GM18498 (cell line): ENCODE results near the gene LPO.

ENCODE experiments used
- ATAC-seq: cut with Tn5 transposase; IDR thresholded peaks from one replicate; pipeline ENCODE4 v1.9.1; 2021; ENCODE audit warnings: mild to moderate bottlenecking, moderate library complexity; ENCODE audit not compliant: unreplicated experiment

Gene LPO

DNA sequence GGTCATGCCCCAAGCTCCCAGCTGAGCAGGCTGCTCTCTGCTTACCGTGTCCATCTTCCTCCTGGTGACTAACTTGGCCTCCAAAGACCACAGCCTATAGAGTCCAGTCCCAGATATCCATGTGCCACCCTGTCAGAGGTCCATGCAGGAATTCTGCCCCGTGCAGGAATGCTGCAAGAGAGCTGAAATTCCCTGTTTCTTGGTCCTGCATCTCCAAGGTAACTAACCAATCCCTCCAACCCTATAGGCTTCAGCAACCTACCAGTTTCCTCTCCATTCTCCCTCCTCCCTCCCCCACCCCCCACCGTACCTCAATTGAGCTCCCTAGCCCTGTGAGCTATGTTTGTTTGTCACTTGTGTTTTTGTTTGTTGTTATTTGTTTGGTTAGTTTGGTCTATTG lies 9.7 kb upstream of the LPO start:
- no peak for ATAC-seq

DNA sequence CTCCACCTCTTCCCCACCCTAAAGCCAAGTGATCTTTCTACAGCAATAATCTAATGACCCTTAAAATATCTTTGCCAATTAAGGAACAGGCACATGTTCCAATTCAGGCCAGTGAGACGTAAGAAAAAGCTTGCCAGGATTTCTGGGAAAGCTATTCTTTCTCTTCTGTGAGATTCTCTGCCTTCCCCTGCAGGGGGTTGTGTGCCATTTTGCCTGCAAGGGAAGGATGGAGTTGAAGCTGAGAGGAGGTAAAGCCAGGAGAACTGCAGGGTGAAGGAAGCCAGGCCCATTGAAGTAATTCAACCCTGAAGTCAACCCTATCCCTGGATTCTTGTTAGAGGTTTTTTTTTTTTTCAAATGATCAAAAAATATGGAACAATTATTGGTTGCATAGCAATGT lies 9.0 kb upstream of the LPO start:
- no peak for ATAC-seq

DNA sequence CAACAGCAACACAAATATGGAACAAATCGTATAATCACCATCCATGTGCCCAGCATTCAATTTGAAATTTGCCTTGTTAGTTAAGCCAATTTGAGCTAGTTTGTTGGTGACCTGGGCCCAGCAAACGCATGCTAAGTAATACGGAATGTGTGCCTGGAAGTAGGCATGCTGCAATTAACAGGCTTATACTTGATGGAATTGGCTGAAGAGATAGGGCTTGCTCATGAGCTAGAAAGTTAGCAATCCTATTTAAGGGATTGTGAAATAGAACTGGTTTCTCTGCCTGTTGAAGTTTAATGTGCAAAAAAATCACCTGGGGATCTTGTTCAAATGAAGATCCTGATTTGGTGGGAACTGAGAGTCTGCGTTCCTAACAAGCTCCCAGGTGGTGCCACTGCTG lies 8.5 kb upstream of the LPO start:
- ATAC-seq: no peak

DNA sequence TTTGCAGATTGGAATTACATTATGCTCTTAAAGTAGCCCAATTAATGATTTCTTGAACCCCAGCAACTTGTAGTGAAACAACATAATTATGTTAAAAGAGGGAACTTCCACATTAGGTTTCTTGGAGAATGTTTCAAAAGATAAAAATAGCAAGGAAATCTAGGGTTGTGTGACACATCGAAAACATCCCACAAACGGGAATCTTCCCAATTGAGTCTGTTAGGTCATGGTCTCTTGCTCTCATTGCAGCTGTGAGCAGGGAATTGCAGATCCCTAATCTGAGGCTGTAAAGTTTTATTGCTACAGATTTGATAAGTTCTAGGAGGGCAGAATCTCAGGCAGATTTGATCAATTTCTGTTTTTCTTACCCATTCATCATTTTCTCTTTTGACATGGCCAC lies 6.7 kb upstream of the LPO start:
- no peak for ATAC-seq

DNA sequence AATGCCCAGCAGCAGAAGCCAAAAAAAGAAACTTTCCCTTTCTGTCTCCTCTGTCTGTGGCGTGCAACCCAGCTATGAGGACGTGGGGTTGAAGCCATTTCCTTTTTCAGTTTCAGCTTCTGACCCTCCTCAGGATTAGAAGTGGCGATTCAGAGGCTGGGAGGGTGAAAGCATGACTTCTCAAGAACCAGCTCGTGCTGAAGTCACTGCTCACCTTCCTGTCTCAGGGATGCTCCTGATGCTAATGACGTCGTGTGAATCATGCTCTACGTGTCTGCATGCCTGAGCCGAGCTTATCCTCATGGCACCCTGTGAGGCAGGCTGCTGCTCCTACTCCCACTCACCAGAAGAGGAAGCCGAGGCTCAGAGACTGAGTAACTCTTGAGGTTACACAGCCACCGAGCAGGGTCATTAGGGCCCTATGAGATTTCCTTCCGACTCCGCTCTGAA lies 5.7 kb upstream of the LPO start:
- ATAC-seq: peak; percentile 84

DNA sequence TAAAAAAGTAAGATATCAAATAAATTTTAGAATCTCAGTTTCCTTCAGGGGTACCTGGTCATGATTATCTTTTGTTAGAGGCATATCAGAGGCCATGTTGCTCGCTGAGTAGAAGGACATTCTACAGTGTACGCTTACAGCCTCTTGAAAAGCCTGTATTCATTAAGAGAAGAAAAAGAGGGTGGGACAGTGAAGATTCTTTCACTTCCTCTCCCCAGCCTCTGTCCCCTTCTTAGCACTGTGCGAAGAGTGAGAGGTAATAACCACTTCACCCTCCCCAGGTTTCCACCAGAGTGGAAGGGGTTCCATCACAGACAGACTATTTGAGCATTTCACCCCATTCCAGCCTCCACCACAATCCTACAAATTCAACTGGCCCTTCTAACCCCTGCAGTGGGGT lies 4.8 kb upstream of the LPO start:
- peak; percentile 66 for ATAC-seq

DNA sequence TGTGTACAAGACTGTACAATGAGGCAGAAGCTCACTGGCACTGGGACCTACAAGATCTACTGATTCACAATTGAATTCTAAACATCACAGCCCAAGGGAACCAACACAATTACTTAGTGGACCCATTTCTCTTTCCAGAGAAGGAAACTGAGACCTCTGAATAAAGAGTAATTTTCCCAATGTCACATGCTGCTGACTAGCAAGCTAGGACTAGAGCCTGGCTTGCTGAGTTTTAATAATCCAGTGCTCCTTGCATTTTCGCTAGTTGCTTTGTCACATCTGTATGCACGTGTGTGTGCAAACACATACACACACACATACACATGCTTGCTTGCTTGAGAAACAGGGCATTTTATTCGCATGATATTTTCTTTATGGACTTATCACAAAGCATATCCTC lies 3.9 kb upstream of the LPO start:
- ATAC-seq: no peak

DNA sequence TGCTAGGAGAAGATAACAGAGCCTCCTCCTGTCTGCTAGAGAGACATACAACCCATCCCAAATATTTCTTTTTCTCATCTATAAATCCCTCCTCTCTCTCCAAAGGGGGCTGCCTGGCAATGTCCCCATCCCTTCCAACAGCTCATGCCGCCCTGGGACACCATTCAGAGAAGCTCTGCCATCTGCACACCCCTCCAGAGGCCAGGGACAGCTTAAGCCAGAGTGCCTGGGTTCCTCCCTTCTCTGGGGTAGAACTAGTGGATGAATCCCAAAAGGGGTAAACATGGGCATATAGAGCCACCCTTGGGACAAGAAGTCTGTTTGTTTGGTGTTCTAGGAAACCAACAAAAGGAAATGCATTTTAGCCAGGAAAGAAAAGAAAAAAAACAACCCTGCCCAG lies 2.6 kb upstream of the LPO start:
- no peak for ATAC-seq

DNA sequence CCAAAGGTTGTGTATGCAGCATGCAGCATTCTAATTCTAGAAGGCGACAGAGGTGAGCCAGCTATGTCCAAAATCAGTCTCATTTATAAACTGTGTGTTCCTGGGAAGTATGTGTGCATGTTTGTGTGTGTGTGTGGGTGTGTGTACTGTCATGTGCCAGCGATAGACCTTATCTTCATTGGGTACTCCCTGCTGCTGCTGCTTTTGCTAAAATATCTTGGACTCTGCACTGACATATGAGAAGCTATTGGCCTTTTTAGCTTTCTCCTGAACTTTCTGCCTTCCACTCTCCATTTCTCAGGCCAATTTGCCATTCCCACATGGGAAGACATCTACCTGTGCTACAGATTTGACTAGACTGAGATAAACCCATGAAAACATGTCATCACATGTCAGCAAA lies 2.0 kb upstream of the LPO start:
- no peak for ATAC-seq

DNA sequence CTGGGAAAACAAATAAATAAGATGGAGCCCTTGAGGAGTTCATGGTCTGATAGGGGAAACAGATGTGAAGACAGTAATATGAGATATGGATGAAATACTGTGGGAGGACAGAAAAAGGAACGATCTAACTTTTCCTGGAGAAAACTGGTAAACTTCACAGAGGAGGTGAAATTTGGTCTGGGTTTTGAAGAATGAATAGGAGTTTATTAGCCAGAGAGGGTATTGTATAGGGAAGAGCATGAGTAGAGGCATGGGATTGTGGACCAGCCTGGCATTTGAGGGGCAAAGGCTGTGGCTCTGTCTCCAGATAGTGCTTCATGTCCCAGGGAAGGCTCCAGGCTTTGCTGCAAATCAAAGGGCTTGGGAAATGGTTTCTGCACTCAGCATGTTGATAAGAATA lies 1.6 kb downstream of the LPO start:
- ATAC-seq: no peak

DNA sequence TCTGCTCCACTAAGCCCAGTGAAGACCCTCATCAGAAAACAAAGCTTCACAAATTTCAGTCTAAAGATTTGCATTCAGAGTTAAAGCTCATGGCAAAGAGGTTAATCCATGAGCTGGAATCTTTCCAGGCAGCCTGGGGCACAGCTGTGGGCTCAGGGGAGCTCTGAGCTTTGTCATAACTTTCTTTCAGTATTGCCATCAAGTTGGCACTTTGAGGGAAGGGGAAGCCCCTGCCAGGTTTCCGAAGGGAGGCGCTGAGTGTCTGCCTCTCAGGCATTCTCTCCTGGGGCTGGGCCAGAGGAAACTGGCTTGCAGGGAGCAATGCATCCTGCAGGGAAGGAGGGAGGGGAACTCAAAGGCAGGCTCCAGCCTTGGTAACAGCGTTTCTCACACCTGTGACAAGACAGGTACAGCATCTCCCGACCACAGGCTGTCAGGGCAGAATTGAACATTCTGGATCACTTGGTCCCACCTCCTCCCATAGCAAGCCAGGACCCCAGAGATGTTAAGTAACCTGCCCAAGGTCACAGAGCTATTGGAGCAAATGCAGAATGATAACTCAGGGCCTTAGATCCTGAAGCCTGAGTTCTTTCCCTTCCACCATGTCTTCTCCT lies 3.9 kb downstream of the LPO start:
- ATAC-seq: no peak

DNA sequence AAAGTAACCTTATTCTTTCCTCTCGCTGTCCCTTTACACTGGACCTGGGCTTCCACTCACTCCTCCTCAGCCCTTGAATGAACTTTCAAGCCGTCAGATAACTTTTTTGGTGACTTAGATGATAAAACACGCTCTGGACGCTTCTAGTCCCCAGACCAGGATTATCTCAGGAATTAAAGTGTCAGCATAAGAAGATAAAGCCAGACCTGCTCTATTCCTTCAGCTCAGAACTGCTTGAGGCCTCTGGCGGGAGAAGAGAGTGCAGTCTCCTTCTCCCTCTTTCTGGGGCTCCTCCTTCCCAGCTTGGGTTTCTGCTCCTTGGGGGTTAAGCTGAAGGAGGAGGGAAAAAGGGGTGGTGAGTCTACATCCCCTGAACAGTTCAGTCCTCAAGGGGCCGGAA lies 6.6 kb downstream of the LPO start:
- ATAC-seq: no peak

DNA sequence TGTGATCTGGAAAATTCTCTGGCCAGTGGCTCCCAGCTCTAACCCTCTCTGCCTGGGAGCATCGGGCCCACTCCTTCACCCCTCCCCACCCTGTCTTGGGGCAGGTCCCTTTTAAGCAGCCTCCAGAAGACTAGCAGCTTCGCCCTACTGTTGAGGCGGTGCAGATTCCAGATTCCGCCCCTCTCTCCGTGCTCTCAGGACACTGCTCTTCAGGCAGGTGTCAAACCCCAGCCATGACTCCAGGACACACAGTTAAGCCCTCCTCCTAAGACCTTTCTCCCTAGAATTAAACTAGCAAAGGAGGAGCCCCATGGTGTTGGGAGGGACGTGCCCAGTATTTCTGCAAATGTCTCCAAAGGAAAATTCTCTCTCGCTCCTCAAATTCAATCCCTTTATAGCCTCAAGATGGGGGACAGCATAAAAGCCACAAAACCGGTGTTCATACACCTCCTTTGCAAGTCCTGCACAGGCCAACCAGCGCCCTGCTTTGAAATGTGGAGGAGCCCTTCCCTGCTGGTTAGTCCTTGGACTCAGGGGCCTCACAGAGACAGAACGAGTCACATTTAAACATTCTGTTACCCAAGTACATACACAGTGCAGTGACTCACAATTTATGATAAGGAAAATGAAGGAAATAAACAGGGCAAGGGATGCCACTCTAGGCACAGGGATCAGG lies 7.2 kb downstream of the LPO start:
- no peak for ATAC-seq

DNA sequence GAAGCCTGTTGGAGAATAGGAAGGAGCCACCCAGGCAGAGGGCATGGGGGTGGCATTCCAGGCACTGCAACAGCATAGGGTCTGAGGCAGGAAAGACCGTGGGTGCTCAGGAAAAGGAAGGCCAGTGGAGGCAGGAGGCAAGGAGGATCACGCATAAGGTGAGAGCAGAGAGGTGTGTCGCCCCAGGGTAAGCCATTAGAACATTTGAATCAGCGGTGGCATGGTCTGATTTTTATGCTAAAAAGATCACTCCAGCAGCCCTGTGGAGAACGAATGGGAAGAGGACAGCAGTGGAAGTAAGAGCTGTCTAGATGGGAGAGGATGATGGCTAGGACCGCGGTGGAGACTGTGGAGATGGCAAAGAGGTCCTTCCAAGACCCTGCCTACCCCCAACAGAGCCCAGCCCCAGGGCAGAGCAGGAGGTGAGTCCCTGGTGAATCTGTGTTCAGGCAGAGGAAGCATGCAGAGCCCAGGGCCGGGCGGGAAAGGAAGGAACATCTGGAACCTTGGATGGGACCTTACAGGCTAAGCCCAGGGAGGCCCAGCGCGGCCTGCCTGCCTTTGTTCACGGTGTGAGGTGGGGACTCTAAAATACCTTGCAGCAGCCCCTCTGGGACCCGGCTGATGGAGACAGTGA lies 7.8 kb downstream of the LPO start:
- no peak for ATAC-seq

DNA sequence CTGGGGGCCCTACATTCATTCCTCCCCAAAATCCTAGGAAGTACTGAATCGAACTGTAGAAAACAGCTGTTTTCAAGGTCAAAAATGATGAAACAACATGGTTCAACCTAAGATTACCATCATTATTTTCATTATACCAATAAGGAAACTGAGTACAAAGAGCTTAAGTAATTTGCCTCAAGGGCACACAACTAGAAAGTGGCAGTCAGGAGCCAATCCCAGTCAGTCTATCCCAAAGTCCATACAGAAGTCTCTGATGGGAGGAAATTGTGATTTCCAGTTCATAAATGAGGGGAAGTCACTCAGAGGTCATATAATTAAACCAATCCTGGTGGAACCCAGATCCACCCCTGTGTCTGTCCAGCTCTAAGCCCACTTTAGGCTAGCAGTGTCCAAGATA lies 8.4 kb downstream of the LPO start:
- ATAC-seq: no peak

DNA sequence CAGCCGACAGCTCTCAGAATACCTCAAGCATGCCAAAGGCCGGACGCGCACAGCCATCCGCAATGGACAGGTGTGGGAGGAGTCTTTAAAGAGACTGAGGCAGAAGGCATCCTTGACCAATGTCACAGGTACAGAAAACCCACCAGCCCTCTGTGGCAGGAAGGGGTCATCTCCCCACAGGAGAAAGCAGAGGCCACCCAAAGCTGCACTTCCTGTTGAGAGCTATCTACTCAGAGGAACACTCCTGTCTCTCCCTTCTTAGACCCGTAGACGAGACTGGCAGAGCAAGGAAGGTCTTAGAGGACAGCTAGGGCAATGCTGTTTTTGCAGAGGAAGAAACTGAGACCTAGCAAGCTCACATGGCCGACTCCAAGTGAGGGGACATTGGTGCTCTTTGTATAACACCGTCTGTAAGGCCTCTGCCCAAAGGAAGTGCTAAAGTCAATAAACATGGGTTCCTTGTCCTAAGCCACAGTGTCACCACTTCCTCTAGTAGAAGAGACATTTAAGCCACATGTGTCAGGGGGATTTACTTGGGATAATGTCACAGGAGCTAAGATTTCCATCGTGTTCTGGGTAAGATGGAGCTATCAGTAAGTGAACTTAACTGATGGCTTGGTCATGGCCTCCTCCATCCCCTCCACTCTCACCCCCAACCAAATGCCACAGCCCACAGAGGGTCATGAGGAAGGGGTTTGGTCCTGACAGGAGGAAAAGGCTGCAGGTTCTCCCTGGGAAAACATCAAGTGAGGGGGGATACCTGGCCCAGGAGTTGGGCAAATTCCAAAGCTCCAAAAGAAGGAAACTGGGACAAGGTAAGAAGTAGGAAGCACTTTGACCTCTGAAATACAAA lies 9.4 kb downstream of the LPO start:
- no peak for ATAC-seq

DNA sequence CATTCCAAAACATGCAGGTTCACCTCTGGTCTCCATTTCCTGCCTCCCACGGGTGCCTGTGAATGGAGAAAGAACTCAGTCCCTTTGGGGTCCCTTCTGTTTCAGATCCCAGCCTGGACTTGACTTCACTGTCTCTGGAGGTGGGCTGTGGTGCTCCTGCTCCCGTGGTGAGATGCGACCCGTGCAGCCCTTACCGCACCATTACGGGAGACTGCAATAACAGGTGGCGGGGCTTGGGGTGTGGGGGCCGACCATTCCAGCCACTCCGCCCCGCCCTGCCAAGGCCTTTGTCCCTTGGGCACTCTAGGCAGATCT lies 10.5 kb downstream of the LPO start:
- ATAC-seq: no peak

DNA sequence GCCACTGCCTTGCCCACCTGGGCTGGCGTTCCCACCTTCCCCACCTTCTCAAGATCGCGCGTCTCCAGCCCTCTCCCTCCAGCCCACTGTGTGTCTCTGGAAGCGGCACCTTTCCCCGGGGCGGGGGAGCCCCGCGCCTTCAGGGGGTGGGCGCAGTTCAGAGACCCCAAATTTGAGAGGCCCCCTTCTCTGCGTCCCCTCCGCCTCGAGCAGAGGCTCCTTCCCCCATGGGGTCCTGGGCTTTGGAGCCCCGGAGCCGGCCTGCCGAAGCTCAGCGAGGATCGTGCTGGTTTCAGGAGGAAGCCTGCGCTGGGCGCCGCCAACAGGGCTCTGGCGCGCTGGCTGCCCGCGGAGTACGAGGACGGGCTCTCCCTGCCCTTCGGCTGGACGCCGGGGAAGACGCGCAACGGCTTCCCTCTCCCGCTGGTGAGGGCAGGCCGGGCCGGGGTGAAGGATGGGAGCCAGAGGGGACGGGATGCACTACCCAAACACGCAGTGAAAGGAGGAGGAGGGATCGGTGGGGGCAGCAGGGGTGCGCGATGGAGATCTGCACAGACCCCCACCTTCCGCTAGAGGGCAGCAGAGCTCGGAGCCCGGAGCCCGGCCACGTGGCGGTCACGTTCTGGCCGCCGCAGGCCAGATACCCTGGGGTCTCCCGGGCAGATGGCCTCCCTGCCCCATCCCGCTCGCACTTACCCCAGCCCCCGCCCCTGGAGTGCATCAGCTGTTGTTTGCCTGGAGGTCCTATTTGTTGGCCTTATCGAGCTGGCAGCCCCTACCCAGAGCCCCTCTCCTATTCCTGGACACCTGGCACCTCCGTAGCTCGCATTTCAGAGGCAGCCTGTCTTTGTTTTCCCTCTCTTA lies 11.1 kb downstream of the LPO start:
- peak; percentile 77 for ATAC-seq

DNA sequence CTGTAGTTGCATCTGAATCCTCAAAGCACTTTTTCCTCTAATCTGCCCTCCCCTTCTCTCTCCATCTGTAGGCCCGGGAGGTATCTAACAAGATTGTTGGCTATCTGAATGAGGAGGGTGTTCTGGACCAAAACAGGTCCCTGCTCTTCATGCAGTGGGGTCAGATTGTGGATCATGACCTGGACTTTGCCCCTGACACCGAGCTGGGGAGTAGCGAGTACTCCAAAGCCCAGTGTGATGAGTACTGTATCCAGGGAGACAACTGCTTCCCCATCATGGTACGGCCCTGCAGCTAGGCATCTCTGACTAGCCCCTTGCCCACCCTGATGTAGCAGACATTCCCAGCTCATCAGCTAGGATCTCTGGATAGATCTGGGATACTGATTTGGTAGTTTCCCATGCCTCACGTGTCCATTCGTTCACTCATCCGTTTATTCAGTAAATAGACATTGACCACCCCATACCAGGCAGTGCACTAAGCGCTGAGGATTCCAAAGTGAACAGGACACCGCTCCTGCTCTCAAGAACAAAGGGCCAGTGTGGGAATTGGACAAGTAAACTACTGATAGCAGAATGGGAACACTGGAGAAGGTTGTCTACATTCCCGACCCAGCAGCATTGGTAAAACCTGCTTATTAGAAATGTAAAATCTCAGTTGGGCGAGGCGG lies 12.1 kb downstream of the LPO start:
- no peak for ATAC-seq

DNA sequence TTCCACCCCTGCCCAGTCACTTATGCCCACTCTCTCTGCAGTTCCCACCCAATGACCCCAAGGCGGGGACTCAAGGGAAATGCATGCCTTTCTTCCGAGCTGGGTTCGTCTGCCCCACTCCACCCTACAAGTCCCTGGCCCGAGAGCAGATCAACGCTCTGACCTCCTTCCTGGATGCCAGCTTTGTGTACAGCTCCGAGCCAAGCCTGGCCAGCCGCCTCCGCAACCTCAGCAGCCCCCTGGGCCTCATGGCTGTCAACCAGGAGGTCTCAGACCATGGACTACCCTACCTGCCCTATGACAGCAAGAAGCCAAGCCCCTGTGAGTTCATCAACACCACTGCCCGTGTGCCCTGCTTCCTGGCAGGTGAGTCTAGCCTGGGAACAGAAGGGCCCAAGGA lies 13.8 kb downstream of the LPO start:
- no peak for ATAC-seq
